ENCODE results near the gene HPS1. TPM values are rescaled to one million over a fixed set of nuclear protein-coding genes. Genes with fewer than 3 reads are reported as not detected.

HPS1 gene
- total RNA-seq, 1 experiment from 2014 or later: 19.1 TPM

DNA sequence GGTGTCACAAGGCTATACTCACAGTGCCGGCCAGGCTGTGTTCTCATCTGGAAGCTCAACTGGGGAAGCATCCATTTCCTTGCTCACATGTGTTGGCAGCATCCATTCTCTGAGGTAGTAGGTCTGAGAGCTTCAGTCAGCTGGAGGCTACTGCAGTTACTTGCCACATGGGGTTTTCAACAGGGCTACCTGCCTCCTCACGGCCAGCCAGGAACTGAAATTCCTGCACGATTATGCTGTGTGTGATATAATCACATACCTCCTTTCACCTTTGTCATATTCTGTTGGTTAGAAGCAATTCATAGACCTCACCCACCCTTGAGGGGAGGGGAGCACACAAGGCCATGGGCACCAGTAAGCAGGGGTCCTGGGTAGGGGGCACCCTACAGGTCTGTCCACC, 69.2 kb downstream of the HPS1 start:
- Histone ChIP-seq H3K9me2 (replicated peaks; ENCODE audit: low read length) (no peaks in the 10 kb centered on the region), H3K4me3 (ENCODE audit: low read length) (no peak overlapping the region), H3K9me3 (ENCODE audit: low read length) (no peaks in the 10 kb centered on the region), H3K4me1 (ENCODE audit: insufficient read depth, low read length) (peaks cover 30% of the 10 kb centered on the region), H3K27ac (ENCODE audit: low read length) (no peak overlapping the region), H3F3A (ENCODE audit: low read length, unreplicated experiment) (peaks cover 7% of the 10 kb centered on the region), H3K27me3 (ENCODE audit: low read length) (no peaks in the 10 kb centered on the region), H2AFZ (ENCODE audit: low read length) (no peak overlapping the region), H3K79me2 (ENCODE audit: low read length) (no peaks in the 10 kb centered on the region), H3K4me2 (ENCODE audit: low read length) (no peak overlapping the region), H3K9ac (ENCODE audit: low read length) (no peak overlapping the region), H3K36me3 (ENCODE audit: low read depth, low read length) (no peaks in the 10 kb centered on the region), H4K20me1 (ENCODE audit: low read length) (no peaks in the 10 kb centered on the region)
- no TSS peak for BruUV-seq (replicated peaks)
- intact Hi-C loops (cut with micrococcal nuclease): no loop called here
- POLR2A ChIA-PET (ENCODE audit: unreplicated experiment): no interaction called here
- no peak for ATAC-seq
- DNase-seq: no peak
- CTCF ChIA-PET: no interaction called here
- TF ChIP-seq, protein P1, sequence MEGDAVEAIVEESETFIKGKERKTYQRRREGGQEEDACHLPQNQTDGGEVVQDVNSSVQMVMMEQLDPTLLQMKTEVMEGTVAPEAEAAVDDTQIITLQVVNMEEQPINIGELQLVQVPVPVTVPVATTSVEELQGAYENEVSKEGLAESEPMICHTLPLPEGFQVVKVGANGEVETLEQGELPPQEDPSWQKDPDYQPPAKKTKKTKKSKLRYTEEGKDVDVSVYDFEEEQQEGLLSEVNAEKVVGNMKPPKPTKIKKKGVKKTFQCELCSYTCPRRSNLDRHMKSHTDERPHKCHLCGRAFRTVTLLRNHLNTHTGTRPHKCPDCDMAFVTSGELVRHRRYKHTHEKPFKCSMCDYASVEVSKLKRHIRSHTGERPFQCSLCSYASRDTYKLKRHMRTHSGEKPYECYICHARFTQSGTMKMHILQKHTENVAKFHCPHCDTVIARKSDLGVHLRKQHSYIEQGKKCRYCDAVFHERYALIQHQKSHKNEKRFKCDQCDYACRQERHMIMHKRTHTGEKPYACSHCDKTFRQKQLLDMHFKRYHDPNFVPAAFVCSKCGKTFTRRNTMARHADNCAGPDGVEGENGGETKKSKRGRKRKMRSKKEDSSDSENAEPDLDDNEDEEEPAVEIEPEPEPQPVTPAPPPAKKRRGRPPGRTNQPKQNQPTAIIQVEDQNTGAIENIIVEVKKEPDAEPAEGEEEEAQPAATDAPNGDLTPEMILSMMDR (conservative IDR thresholded peaks at IDR 0.05; ENCODE audit: low read depth, low read length): no peak
- TF ChIP-seq EZH2phosphoT487 (IDR thresholded peaks at IDR 0.05; ENCODE audit: borderline replicate concordance, low read length) (no peak), EZH2 (IDR thresholded peaks at IDR 0.05; ENCODE audit: low read length, unreplicated experiment) (no peak)

DNA sequence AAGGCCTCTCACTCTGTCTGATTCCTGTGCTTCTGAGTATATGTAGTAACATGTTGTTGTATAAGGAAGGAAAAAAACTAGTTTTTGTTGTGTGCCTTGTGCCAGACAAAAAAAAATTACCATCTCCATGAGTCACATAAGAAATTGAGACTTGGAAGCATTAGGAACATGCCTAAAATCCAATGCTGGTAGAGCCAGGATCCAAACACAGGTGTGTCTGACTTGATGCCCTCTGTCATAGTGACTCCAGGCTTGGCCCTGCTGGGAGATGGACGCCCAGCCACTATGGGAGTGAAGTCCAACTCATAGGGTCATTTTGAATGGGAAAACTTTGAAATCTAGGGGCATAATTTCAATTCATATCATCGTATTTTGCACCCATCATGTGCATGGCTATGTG, 69.7 kb downstream of the HPS1 start:
- Histone ChIP-seq H3K79me2 (ENCODE audit: low read length) (no peaks in the 10 kb centered on the region), H3K27me3 (ENCODE audit: low read length) (no peaks in the 10 kb centered on the region), H3K4me3 (ENCODE audit: low read length) (no peak overlapping the region), H3K4me2 (ENCODE audit: low read length) (no peak overlapping the region), H4K20me1 (ENCODE audit: low read length) (no peaks in the 10 kb centered on the region), H3K4me1 (ENCODE audit: insufficient read depth, low read length) (peaks cover 30% of the 10 kb centered on the region), H3K36me3 (ENCODE audit: low read depth, low read length) (no peaks in the 10 kb centered on the region), H3K9me3 (ENCODE audit: low read length) (no peaks in the 10 kb centered on the region), H3K27ac (ENCODE audit: low read length) (no peak overlapping the region), H3K9ac (ENCODE audit: low read length) (no peak overlapping the region), H3F3A (ENCODE audit: low read length, unreplicated experiment) (peaks cover 7% of the 10 kb centered on the region), H3K9me2 (replicated peaks; ENCODE audit: low read length) (no peaks in the 10 kb centered on the region), H2AFZ (ENCODE audit: low read length) (no peak overlapping the region)
- ChIA-PET CTCF (no interaction called here), POLR2A (ENCODE audit: unreplicated experiment) (no interaction called here)
- intact Hi-C loops (cut with micrococcal nuclease): no loop called here
- ATAC-seq (no peak), DNase-seq (no peak)
- no TSS peak for BruUV-seq (replicated peaks)
- TF ChIP-seq EZH2 (IDR thresholded peaks at IDR 0.05; ENCODE audit: low read length, unreplicated experiment) (no peak), EZH2phosphoT487 (IDR thresholded peaks at IDR 0.05; ENCODE audit: borderline replicate concordance, low read length) (no peak)
- TF ChIP-seq, protein P1 (conservative IDR thresholded peaks at IDR 0.05; ENCODE audit: low read depth, low read length): no peak

DNA sequence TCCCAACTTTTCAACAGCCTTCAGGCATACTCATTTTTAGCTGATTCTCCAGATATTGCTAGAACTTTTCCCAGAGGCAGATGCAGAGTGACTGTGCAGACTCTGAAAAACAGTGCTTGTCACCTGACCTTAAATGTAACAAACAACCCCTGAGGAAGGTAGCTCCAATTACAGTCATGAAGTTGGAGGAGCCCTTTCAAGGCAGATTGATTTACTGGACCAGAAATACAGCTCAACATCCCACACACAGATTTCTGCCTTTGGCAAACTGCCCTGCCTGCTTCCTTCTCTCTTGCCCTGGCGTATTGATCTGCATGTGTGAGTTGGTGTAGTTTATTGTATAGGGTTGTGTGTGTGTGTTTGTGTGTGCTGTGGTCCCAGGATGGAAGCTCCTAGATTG, 70.2 kb downstream of the HPS1 start:
- Histone ChIP-seq H4K20me1 (ENCODE audit: low read length) (no peaks in the 10 kb centered on the region), H3K9me3 (ENCODE audit: low read length) (no peaks in the 10 kb centered on the region), H3K79me2 (ENCODE audit: low read length) (no peaks in the 10 kb centered on the region), H3F3A (ENCODE audit: low read length, unreplicated experiment) (peaks cover 7% of the 10 kb centered on the region), H3K4me3 (ENCODE audit: low read length) (no peak overlapping the region), H2AFZ (ENCODE audit: low read length) (no peak overlapping the region), H3K27me3 (ENCODE audit: low read length) (no peaks in the 10 kb centered on the region), H3K27ac (ENCODE audit: low read length) (no peak overlapping the region), H3K36me3 (ENCODE audit: low read depth, low read length) (no peaks in the 10 kb centered on the region), H3K4me2 (ENCODE audit: low read length) (no peak overlapping the region), H3K9me2 (replicated peaks; ENCODE audit: low read length) (no peaks in the 10 kb centered on the region), H3K4me1 (ENCODE audit: insufficient read depth, low read length) (peaks cover 30% of the 10 kb centered on the region), H3K9ac (ENCODE audit: low read length) (no peak overlapping the region)
- DNase-seq: peak; percentile 19
- TF ChIP-seq, protein P1 (conservative IDR thresholded peaks at IDR 0.05; ENCODE audit: low read depth, low read length): no peak
- TF ChIP-seq EZH2phosphoT487 (IDR thresholded peaks at IDR 0.05; ENCODE audit: borderline replicate concordance, low read length): no peak
- TF ChIP-seq EZH2 (IDR thresholded peaks at IDR 0.05; ENCODE audit: low read length, unreplicated experiment): no peak
- ChIA-PET POLR2A (ENCODE audit: unreplicated experiment) (no interaction called here), CTCF (no interaction called here)
- intact Hi-C loops (cut with micrococcal nuclease): no loop called here
- no TSS peak for BruUV-seq (replicated peaks)
- ATAC-seq: no peak
